Ovary (tissue), 3 donors: ENCODE data around the gene DENND1A.

Experiments used
- EP300 ChIP-seq: sonication (generic); formaldehyde crosslinking; IDR thresholded peaks from one replicate; pipeline ENCODE4 v1.6.1; 2017; ENCODE audit warnings: antibody characterized with exemption
- TF ChIP-seq, protein P1 (sequence below), 3 donors: fragments of 450-650 bp in 2 of 3; fragments of 200-600 bp in 1 of 3; IDR thresholded peaks; one replicate each; pipeline versions ENCODE4 v1.5.1 to v1.8.0; 2016 to 2022; ENCODE audit warnings: antibody characterized with exemption in 3 of 3, mild to moderate bottlenecking in 1 of 3
- donor health status: DM: no; HTN: no; CAD: no.

GRCh38 chr9:123334639-123335038, 595.3 kb downstream of the DENND1A start:
- TF ChIP-seq, protein P1, sequence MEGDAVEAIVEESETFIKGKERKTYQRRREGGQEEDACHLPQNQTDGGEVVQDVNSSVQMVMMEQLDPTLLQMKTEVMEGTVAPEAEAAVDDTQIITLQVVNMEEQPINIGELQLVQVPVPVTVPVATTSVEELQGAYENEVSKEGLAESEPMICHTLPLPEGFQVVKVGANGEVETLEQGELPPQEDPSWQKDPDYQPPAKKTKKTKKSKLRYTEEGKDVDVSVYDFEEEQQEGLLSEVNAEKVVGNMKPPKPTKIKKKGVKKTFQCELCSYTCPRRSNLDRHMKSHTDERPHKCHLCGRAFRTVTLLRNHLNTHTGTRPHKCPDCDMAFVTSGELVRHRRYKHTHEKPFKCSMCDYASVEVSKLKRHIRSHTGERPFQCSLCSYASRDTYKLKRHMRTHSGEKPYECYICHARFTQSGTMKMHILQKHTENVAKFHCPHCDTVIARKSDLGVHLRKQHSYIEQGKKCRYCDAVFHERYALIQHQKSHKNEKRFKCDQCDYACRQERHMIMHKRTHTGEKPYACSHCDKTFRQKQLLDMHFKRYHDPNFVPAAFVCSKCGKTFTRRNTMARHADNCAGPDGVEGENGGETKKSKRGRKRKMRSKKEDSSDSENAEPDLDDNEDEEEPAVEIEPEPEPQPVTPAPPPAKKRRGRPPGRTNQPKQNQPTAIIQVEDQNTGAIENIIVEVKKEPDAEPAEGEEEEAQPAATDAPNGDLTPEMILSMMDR (IDR thresholded peaks at IDR 0.05): no peak
- TF ChIP-seq EP300: no peak
